PFSK-1 (cell line): ENCODE measurements around the gene SLC8A1.

Source experiments
- FOXP2 ChIP-seq: optimal IDR thresholded peaks from 2 replicates; pipeline ENCODE3; 2011; ENCODE audit warnings: borderline replicate concordance, control low read depth, inconsistent platforms; ENCODE audit not compliant: insufficient read depth; ENCODE audit errors: extremely low read length, extremely low read depth
- POLR2AphosphoS5 ChIP-seq: IDR thresholded peaks from 2 replicates; pipeline ENCODE4 v1.6.1; 2012; ENCODE audit warnings: low read depth, mild to moderate bottlenecking, control low read depth, low read length, moderate library complexity
- SIN3A ChIP-seq: IDR thresholded peaks from 2 replicates; pipeline ENCODE4 v1.6.1; 2012; ENCODE audit warnings: mild to moderate bottlenecking, low read length, moderate library complexity, borderline replicate concordance; ENCODE audit not compliant: insufficient read depth
- TAF1 ChIP-seq: IDR thresholded peaks from 2 replicates; pipeline ENCODE4 v1.6.1; 2012; ENCODE audit warnings: low read length, control low read depth, borderline replicate concordance; ENCODE audit not compliant: insufficient read depth
- TF ChIP-seq, protein P1 (sequence below), 2 experiments: IDR thresholded peaks; 2 replicates each; pipeline versions ENCODE4 v1.6.1 to v1.8.0; 2011 to 2012; ENCODE audit warnings: low read depth in 2 of 2, low read length in 2 of 2, control low read depth in 1 of 2, inconsistent platforms in 1 of 2, mild to moderate bottlenecking in 1 of 2, moderate library complexity in 1 of 2; ENCODE audit not compliant: insufficient read depth in 1 of 2

SLC8A1 gene

DNA sequence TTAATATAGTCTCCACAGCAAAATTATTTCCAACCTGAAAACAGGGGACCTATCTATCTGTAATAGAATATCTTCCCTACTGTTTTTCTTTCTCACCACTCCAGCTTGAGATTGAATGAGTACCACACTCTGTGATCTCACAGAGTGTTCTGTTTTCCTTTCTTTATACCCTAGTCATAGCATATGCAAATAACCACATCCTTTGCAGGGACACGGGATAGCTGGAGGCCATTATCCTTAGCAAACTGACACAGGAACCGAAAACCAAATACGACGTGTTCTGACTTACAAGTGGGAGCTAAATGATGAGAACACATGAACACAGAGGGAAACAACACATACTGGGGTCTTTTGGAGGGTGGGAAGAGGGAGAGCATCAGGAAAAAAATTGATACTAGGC lies 224.7 kb downstream of the SLC8A1 start:
- TF ChIP-seq, protein P1, sequence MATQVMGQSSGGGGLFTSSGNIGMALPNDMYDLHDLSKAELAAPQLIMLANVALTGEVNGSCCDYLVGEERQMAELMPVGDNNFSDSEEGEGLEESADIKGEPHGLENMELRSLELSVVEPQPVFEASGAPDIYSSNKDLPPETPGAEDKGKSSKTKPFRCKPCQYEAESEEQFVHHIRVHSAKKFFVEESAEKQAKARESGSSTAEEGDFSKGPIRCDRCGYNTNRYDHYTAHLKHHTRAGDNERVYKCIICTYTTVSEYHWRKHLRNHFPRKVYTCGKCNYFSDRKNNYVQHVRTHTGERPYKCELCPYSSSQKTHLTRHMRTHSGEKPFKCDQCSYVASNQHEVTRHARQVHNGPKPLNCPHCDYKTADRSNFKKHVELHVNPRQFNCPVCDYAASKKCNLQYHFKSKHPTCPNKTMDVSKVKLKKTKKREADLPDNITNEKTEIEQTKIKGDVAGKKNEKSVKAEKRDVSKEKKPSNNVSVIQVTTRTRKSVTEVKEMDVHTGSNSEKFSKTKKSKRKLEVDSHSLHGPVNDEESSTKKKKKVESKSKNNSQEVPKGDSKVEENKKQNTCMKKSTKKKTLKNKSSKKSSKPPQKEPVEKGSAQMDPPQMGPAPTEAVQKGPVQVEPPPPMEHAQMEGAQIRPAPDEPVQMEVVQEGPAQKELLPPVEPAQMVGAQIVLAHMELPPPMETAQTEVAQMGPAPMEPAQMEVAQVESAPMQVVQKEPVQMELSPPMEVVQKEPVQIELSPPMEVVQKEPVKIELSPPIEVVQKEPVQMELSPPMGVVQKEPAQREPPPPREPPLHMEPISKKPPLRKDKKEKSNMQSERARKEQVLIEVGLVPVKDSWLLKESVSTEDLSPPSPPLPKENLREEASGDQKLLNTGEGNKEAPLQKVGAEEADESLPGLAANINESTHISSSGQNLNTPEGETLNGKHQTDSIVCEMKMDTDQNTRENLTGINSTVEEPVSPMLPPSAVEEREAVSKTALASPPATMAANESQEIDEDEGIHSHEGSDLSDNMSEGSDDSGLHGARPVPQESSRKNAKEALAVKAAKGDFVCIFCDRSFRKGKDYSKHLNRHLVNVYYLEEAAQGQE (IDR thresholded peaks at IDR 0.05; ENCODE audit: insufficient read depth in 1 of 2, low read depth in 2 of 2, low read length in 2 of 2), result no peak
- TF ChIP-seq SIN3A, result no peak
- TF ChIP-seq TAF1, result no peak

DNA sequence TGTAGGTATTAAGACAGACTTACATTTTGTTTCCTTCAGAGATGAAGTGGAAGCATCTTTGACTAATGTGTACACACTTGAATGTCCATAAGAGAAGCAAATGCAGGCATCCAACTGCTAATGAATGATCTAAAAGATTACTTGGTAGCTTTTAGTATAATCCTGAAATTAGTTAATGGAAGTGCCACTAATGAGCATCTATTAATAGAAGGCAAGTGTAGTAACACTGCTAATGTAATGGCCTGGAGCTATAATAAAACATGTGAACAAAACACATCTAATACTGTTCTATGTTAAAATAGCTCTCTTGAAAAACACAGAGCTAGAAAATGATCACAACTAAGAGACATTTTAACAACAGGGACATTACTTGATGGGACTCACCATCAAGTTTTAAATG lies 225.3 kb downstream of the SLC8A1 start:
- TF ChIP-seq TAF1 (no peak), FOXP2 (no peak), POLR2AphosphoS5 (no peak), SIN3A (no peak)
- TF ChIP-seq, protein P1 (IDR thresholded peaks at IDR 0.05; ENCODE audit: insufficient read depth in 1 of 2, low read depth in 2 of 2, low read length in 2 of 2), result no peak

DNA sequence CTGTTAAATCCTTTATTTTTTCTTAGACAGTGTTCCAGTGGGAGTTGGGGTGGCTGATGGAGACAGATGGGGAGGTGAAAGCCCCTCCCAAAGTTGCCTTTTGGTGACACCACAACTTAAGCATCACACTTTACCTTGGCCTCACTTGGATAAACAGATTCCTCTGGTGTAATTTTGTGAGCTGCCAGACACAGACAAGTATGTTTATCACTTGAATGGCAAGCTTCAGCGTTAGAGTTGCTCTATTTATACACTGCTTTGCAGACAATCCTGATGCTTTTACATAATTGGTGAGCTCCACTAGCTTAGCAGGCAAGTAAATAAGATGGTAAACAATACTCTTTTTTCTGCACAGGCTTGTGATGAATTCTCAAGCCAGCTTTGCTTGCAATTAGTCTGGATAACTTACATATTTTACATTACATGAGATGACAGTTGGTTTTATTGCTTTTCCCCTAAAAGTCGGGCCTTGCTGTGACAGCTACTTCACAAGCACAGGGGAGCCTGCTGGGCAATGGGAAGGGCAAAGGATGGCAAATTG lies 226.2 kb downstream of the SLC8A1 start:
- no peak for TF ChIP-seq FOXP2
- no peak for TF ChIP-seq TAF1

DNA sequence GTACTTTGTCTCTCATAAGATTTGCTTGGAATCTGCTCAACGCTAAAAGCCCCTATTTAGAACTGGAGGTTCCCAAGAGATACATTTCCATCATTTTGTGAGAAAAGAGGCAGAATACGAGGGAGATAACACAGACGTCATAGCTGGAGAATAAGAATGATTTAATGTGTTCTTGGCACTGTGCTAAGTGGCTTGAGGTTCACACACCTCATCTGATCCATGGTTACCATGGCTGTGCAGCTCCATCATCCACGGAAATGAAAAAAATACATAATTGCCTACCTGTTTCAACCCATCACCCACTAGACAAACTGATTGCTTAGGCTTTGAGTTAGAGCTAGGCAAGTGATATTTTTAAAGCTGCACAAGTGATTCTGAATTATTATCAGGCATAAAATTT lies 227.6 kb downstream of the SLC8A1 start:
- TF ChIP-seq TAF1 (no peak), POLR2AphosphoS5 (no peak), FOXP2 (no peak), SIN3A (no peak)
- TF ChIP-seq, protein P1 (IDR thresholded peaks at IDR 0.05; ENCODE audit: insufficient read depth in 1 of 2, low read depth in 2 of 2, low read length in 2 of 2), result no peak

DNA sequence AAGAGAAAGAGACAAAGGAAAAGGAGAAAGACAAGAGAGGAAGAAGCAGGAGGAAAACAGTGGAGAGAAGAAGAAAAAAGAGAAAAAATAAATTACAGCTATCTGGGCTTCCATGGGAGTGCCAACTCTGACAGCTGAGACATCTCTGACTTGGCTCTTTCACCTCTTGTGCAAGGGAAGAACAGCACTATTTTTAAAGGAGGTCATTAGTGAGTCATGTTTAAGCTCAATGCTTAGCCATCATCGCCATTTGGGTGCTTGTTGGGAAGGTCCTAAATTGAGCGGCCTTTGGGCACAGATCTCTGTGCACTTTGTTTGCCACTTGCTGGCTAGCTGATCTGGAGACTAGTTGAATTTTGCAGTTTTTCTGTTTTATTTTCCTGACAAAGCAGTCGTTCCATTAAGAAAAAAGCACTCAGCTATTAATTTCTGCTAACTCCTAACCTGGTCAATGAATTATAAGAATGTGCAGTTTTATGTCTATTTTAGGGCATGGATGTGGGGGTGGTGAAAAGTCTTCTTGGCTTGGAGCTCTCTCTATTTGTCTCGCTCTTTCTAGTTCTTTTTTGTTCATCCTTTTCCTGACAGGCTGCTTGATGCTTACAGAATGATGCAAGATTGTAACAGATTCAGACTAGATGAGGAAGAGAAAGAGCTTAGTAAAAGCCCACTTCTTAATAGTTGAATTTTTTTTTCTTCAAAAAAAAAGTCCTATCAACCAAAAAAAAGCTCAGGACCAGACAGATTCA lies 231.5 kb downstream of the SLC8A1 start:
- TF ChIP-seq, protein P1 (IDR thresholded peaks at IDR 0.05; ENCODE audit: insufficient read depth in 1 of 2, low read depth in 2 of 2, low read length in 2 of 2), result no peak
- no peak for TF ChIP-seq TAF1
- TF ChIP-seq SIN3A, result no peak
